PC-3 (cell line): ENCODE data around the gene TEX28.
"Not testable (repeated sequence)": the region's sequence is repeated elsewhere in the genome, so short reads cannot be mapped to it uniquely, and the experiment has no call there.

ENCODE experiments used
- CTCF ChIP-seq: fragments of 300-600 bp; sonication (generic); conservative IDR thresholded peaks from 2 replicates; pipeline ENCODE4 v1.5.1; 2017; ENCODE audit warnings: antibody characterized with exemption, low read depth, mild to moderate bottlenecking, low read length
- EZH2 ChIP-seq: fragments of 300-600 bp; sonication (generic); IDR thresholded peaks from one replicate; pipeline ENCODE4 v1.6.1; 2017; ENCODE audit warnings: antibody characterized with exemption, mild to moderate bottlenecking, low read length; ENCODE audit not compliant: unreplicated experiment

GRCh38 chrX:154263072-154263471 is 31.9 kb downstream of the TEX28 start:
- TF ChIP-seq CTCF, EZH2: not testable (repeated sequence)
